OCI-LY3 (cell line): Measurements from ENCODE around the gene MYBPC2.

Experiments
- H2AFZ ChIP-seq: fragments of 200-600, 300-600 bp; shearing (Covaris generic); 2 replicates; pipeline ENCODE4 v1.6.0; 2014; ENCODE audit warnings: antibody characterized with exemption, low read depth, low read length
- H3K27ac ChIP-seq: fragments of 200-600, 300-600 bp; sonication (generic); 2 replicates; pipeline ENCODE4 v1.5.1; 2014; ENCODE audit warnings: mild to moderate bottlenecking, low read length, moderate library complexity, mixed read lengths
- H3K27me3 ChIP-seq: fragments of 200-600, 300-600 bp; sonication (generic); 2 replicates; pipeline ENCODE4 v1.6.1; 2014; ENCODE audit warnings: low read depth, low read length, mixed read lengths
- H3K36me3 ChIP-seq: fragments of 200-600, 300-600 bp; sonication (generic); replicated peaks from 2 replicates; pipeline ENCODE3; 2014; ENCODE audit warnings: low read depth, low read length, mixed read lengths
- H3K4me1 ChIP-seq: fragments of 300-600, 200-600 bp; sonication (generic); 2 replicates; pipeline ENCODE4 v1.6.1; 2014; ENCODE audit warnings: low read length, mixed read lengths
- H3K4me2 ChIP-seq: fragments of 200-600, 300-600 bp; sonication (generic); 2 replicates; pipeline ENCODE4 v1.6.1; 2014; ENCODE audit warnings: low read length, mixed read lengths
- H3K4me3 ChIP-seq: fragments of 300-600, 200-600 bp; sonication (generic); 2 replicates; pipeline ENCODE4 v1.5.1; 2014; ENCODE audit warnings: antibody characterized with exemption, mild to moderate bottlenecking, low read length, moderate library complexity
- H3K79me2 ChIP-seq: fragments of 300-600, 200-600 bp; shearing (Covaris generic); 2 replicates; pipeline ENCODE4 v1.6.1; 2014; ENCODE audit warnings: mild to moderate bottlenecking, low read length, mixed read lengths
- H3K9ac ChIP-seq: fragments of 300-600, 200-600 bp; shearing (Covaris generic); 2 replicates; pipeline ENCODE4 v1.6.0; 2014; ENCODE audit warnings: mild to moderate bottlenecking, low read length, moderate library complexity
- H3K9me3 ChIP-seq: fragments of 200-600, 300-600 bp; shearing (Covaris generic); 2 replicates; pipeline ENCODE4 v1.6.1; 2014; ENCODE audit warnings: low read length, mixed read lengths; ENCODE audit not compliant: insufficient read depth
- H4K20me1 ChIP-seq: fragments of 200-600, 300-600 bp; sonication (generic); 2 replicates; pipeline ENCODE4 v1.6.1; 2016; ENCODE audit warnings: low read length, mixed read lengths; ENCODE audit not compliant: insufficient read depth
- CTCF ChIP-seq: fragments of 200-600, 300-600 bp; sonication (generic); IDR thresholded peaks from 2 replicates; pipeline ENCODE4 v1.5.1; 2014; ENCODE audit warnings: antibody characterized with exemption, low read length, low read depth
- EZH2phosphoT487 ChIP-seq: fragments of 200-600 bp; shearing (Covaris generic); IDR thresholded peaks from 2 replicates; pipeline ENCODE4 v1.6.1; 2018; ENCODE audit warnings: antibody characterized with exemption, mixed run types, low read depth

The MYBPC2 gene

GRCh38 chr19:50512999-50513745 lies 80.5 kb downstream of the MYBPC2 start:
- no peak overlapping the region for H3K27ac ChIP-seq
- H2AFZ ChIP-seq, result no peak overlapping the region
- H3K79me2 ChIP-seq, result no peaks in the 10 kb centered on the region; the same call in 1 of the 2 replicates
- no peaks in the 10 kb centered on the region for H4K20me1 ChIP-seq
- H3K36me3 ChIP-seq, result no peaks in the 10 kb centered on the region
- H3K4me3 ChIP-seq, result no peak overlapping the region
- no peaks in the 10 kb centered on the region for H3K27me3 ChIP-seq
- H3K4me2 ChIP-seq, result no peak overlapping the region
- peaks cover 10% of the 10 kb centered on the region for H3K4me1 ChIP-seq
- no peaks in the 10 kb centered on the region for H3K9me3 ChIP-seq
- H3K9ac ChIP-seq, result no peak overlapping the region
- TF ChIP-seq EZH2phosphoT487, result no peak
- no peak for TF ChIP-seq CTCF

- no peak within 1 kb of the TSS for H3K9ac ChIP-seq
- no peak for TF ChIP-seq CTCF
- TF ChIP-seq EZH2phosphoT487, result no peak
- no peak within 1 kb of the TSS for H3K27ac ChIP-seq
- H3K9me3 ChIP-seq, result no peaks in the 10 kb centered on the region
- H3K4me3 ChIP-seq, result no peak within 1 kb of the TSS
- no peaks in the 10 kb centered on the region for H3K36me3 ChIP-seq
- H3K4me2 ChIP-seq, result no peak within 1 kb of the TSS
- H3K4me1 ChIP-seq, result peaks cover 10% of the 10 kb centered on the region
- H3K27me3 ChIP-seq, result no peaks in the 10 kb centered on the region
- no peaks in the 10 kb centered on the region; the same call in 1 of the 2 replicates for H3K79me2 ChIP-seq
- H2AFZ ChIP-seq, result no peak within 1 kb of the TSS
- H4K20me1 ChIP-seq, result no peaks in the 10 kb centered on the region
Measured at GRCh38 chr19:50513746-50514345, 81.2 kb downstream of the MYBPC2 start, which contains the start of gene ASPDH. Gene ASPDH, minus strand, starts transcription at chr19:50513913. Its CDS starts 90 bp downstream, at chr19:50513823.

GRCh38 chr19:50514346-50515167 lies 81.9 kb downstream of the MYBPC2 start:
- H3K4me1 ChIP-seq, result peaks cover 10% of the 10 kb centered on the region
- no peaks in the 10 kb centered on the region for H4K20me1 ChIP-seq
- no peaks in the 10 kb centered on the region for H3K9me3 ChIP-seq
- H3K36me3 ChIP-seq, result no peaks in the 10 kb centered on the region
- no peaks in the 10 kb centered on the region for H3K27me3 ChIP-seq
- no peak overlapping the region for H2AFZ ChIP-seq
- H3K4me3 ChIP-seq, result no peak overlapping the region
- no peak overlapping the region for H3K4me2 ChIP-seq
- H3K9ac ChIP-seq, result no peak overlapping the region
- TF ChIP-seq EZH2phosphoT487 (no peak), CTCF (no peak)
- no peaks in the 10 kb centered on the region; the same call in 1 of the 2 replicates for H3K79me2 ChIP-seq
- no peak overlapping the region for H3K27ac ChIP-seq

- H3K27me3 ChIP-seq, result no peaks in the 10 kb centered on the region
- TF ChIP-seq CTCF, result no peak
- TF ChIP-seq EZH2phosphoT487, result no peak
- no peak overlapping the region for H3K4me3 ChIP-seq
- H3K4me2 ChIP-seq, result no peak overlapping the region
- H2AFZ ChIP-seq, result no peak overlapping the region
- peaks cover 8% of the 10 kb centered on the region for H3K4me1 ChIP-seq
- H3K9me3 ChIP-seq, result no peaks in the 10 kb centered on the region
- no peaks in the 10 kb centered on the region for H4K20me1 ChIP-seq
- H3K79me2 ChIP-seq, result no peaks in the 10 kb centered on the region; the same call in 1 of the 2 replicates
- no peak overlapping the region for H3K9ac ChIP-seq
- no peaks in the 10 kb centered on the region for H3K36me3 ChIP-seq
- H3K27ac ChIP-seq, result no peak overlapping the region
Measured at GRCh38 chr19:50515168-50515561, 82.5 kb downstream of the MYBPC2 start.
